Vagina (tissue), 2 donors: ENCODE results near the gene HMGB2.

Experiments
- POLR2A ChIP-seq, 2 donors: fragments of 450-650 bp; IDR thresholded peaks; one replicate each; pipeline ENCODE4 v1.6.1; 2017; ENCODE audit warnings: antibody characterized with exemption in 2 of 2, mild to moderate bottlenecking in 2 of 2, moderate library complexity in 2 of 2
- POLR2AphosphoS5 ChIP-seq, 2 donors: sonication (generic); formaldehyde crosslinking; IDR thresholded peaks; one replicate each; pipeline ENCODE4 v1.9.0; 2017; ENCODE audit warnings: antibody characterized with exemption in 2 of 2, mild to moderate bottlenecking in 2 of 2, low read depth in 1 of 2; ENCODE audit not compliant: insufficient read depth in 1 of 2
- TF ChIP-seq, protein P1 (sequence below), 3 experiments: fragments of 450-650 bp in 2 of 3; fragments of 200-600 bp in 1 of 3; sonication (generic) in 1 of 3; IDR thresholded peaks; one replicate each; pipeline ENCODE4 v1.5.1; 2017 to 2019; ENCODE audit warnings: antibody characterized with exemption in 3 of 3, mild to moderate bottlenecking in 2 of 3, moderate library complexity in 2 of 3

DNA sequence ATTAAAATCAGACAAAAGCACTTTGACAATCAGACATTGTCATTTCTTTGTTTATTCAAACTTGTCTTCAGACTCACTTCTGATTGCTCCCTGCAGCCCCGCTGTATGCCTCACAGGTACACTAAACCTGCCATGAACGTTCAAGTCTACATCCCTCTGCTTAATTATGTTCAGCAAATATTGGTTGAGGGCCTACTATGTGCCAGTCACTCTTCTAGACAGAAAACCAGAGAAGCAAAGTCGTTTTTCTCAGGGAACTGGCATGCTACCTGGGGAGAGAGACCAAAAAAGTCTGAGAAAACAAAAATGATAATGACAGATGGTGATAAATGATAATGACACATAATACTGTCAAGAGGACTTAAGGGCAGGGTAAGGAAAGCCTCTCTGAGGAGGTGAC is 19.4 kb downstream of the HMGB2 start:
- TF ChIP-seq, protein P1, sequence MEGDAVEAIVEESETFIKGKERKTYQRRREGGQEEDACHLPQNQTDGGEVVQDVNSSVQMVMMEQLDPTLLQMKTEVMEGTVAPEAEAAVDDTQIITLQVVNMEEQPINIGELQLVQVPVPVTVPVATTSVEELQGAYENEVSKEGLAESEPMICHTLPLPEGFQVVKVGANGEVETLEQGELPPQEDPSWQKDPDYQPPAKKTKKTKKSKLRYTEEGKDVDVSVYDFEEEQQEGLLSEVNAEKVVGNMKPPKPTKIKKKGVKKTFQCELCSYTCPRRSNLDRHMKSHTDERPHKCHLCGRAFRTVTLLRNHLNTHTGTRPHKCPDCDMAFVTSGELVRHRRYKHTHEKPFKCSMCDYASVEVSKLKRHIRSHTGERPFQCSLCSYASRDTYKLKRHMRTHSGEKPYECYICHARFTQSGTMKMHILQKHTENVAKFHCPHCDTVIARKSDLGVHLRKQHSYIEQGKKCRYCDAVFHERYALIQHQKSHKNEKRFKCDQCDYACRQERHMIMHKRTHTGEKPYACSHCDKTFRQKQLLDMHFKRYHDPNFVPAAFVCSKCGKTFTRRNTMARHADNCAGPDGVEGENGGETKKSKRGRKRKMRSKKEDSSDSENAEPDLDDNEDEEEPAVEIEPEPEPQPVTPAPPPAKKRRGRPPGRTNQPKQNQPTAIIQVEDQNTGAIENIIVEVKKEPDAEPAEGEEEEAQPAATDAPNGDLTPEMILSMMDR (IDR thresholded peaks at IDR 0.05): no peak
- no peak for TF ChIP-seq POLR2A (IDR thresholded peaks at IDR 0.05)
- no peak for TF ChIP-seq POLR2AphosphoS5 (IDR thresholded peaks at IDR 0.05; ENCODE audit: insufficient read depth in 1 of 2, low read depth in 1 of 2)
